SU-DHL-6 (cell line): ENCODE measurements around the gene GSTM4.

Source experiments
- CTCF ChIP-seq: fragments of 200-600 bp; sonication (generic); IDR thresholded peaks from one replicate; pipeline ENCODE4 v1.5.1; 2017; ENCODE audit warnings: antibody characterized with exemption, mild to moderate bottlenecking, low read length, moderate library complexity; ENCODE audit not compliant: insufficient read depth, poor library complexity, severe bottlenecking
- EZH2phosphoT487 ChIP-seq: fragments of 200-600 bp; sonication (generic), shearing (Covaris generic); conservative IDR thresholded peaks from 2 replicates; pipeline ENCODE4 v1.6.1; 2018; ENCODE audit warnings: mild to moderate bottlenecking, antibody characterized with exemption, low read length, moderate library complexity, mixed read lengths

- TF ChIP-seq EZH2phosphoT487 (no peak), CTCF (no peak)
Measured at GRCh38 chr1:109657395-109657794, 1.5 kb downstream of the GSTM4 start.
